GM12892 (cell line): Measurements from ENCODE around the gene TENM3.

Experiments
- POLR2A ChIP-seq: IDR thresholded peaks from 2 replicates; pipeline ENCODE4 v1.6.1; 2011; ENCODE audit warnings: low read depth, low read length, control low read depth
- POLR2AphosphoS5 ChIP-seq: IDR thresholded peaks from 2 replicates; pipeline ENCODE4 v1.6.1; 2011; ENCODE audit warnings: low read depth, low read length, control low read depth
- TAF1 ChIP-seq: IDR thresholded peaks from 2 replicates; pipeline ENCODE4 v1.6.1; 2011; ENCODE audit warnings: low read depth, mild to moderate bottlenecking, control low read depth, low read length, borderline replicate concordance

DNA sequence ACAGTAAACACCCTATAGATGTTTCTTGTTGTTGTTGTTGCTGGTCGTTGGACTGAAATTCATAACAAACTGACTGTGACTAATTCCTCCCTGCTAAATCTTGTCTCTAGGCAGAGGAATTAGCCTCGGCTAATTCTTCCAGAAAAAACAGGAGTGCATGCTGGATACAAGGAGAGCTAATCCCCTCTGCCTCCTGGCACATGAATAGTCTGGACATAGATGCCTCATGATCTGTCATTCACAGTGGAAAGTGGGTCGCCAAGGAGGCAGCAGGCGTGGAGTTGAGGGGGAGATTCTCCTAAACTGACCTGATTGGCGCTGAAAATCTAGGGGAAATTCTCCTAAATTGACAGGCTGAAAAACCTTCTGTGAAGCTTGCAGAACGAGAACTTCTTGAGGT is 453.9 kb downstream of the TENM3 start:
- no peak for TF ChIP-seq POLR2A
- TF ChIP-seq POLR2AphosphoS5, result no peak
- no peak for TF ChIP-seq TAF1
